Mammary epithelial cell (primary cell): ENCODE data around the gene MUC5AC.

Experiments used
- EZH2 ChIP-seq: IDR thresholded peaks from 2 replicates; pipeline ENCODE4 v1.6.1; 2012; ENCODE audit warnings: low read length, inconsistent platforms, borderline replicate concordance
- TF ChIP-seq, protein P1 (sequence below), 2 donors: IDR thresholded peaks in 1 of 2; conservative IDR thresholded peaks in 1 of 2; 2 replicates each; pipeline ENCODE4 v1.5.1; 2011 to 2012; ENCODE audit warnings: inconsistent platforms in 2 of 2, low read length in 2 of 2, mild to moderate bottlenecking in 2 of 2, control low read depth in 1 of 2, low read depth in 1 of 2; ENCODE audit not compliant: insufficient read depth in 1 of 2; ENCODE audit errors: extremely low read depth in 1 of 2

- TF ChIP-seq, protein P1, sequence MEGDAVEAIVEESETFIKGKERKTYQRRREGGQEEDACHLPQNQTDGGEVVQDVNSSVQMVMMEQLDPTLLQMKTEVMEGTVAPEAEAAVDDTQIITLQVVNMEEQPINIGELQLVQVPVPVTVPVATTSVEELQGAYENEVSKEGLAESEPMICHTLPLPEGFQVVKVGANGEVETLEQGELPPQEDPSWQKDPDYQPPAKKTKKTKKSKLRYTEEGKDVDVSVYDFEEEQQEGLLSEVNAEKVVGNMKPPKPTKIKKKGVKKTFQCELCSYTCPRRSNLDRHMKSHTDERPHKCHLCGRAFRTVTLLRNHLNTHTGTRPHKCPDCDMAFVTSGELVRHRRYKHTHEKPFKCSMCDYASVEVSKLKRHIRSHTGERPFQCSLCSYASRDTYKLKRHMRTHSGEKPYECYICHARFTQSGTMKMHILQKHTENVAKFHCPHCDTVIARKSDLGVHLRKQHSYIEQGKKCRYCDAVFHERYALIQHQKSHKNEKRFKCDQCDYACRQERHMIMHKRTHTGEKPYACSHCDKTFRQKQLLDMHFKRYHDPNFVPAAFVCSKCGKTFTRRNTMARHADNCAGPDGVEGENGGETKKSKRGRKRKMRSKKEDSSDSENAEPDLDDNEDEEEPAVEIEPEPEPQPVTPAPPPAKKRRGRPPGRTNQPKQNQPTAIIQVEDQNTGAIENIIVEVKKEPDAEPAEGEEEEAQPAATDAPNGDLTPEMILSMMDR (conservative IDR thresholded peaks at IDR 0.05 in 1 of 2, IDR thresholded peaks at IDR 0.05 in 1 of 2; ENCODE audit: extremely low read depth in 1 of 2, insufficient read depth in 1 of 2, low read depth in 1 of 2, low read length in 2 of 2) = no peak
- TF ChIP-seq EZH2 = no peak
Observed at GRCh38 chr11:1226986-1227550, 69.3 kb downstream of the MUC5AC start.
